HG02840 (cell line): Measurements from ENCODE around the gene CAT.
"Not testable (repeated sequence)": the region's sequence is repeated elsewhere in the genome, so short reads cannot be mapped to it uniquely, and the experiment has no call there.

ENCODE experiments used
- ATAC-seq: cut with Tn5 transposase; IDR thresholded peaks from one replicate; pipeline ENCODE4 v1.9.1; 2021; ENCODE audit warnings: mild to moderate bottlenecking, moderate library complexity, moderate number of reproducible peaks; ENCODE audit not compliant: unreplicated experiment, low FRiP score

Gene CAT

DNA sequence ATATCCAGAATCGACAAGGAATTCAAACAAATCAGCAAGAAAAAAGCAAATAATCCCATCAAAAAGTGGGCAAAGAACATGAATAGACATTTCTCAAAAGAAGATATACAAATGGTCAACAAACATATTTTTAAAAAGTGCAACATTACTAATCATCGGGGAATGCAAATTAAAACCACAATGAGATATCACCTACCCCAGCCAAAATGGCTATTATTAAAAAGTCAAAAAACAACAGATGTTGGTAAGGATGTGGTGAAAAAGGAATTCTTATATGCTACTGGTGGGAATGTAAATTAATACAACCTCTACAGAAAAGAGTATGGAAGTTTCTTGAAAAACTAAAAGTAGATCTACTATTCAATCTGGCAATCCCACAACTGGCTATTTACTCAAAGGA, 13.9 kb upstream of the CAT start:
- ATAC-seq, result not testable (repeated sequence)

- ATAC-seq, result no peak
Observed at GRCh38 chr11:34425360-34425759, 13.4 kb upstream of the CAT start.

DNA sequence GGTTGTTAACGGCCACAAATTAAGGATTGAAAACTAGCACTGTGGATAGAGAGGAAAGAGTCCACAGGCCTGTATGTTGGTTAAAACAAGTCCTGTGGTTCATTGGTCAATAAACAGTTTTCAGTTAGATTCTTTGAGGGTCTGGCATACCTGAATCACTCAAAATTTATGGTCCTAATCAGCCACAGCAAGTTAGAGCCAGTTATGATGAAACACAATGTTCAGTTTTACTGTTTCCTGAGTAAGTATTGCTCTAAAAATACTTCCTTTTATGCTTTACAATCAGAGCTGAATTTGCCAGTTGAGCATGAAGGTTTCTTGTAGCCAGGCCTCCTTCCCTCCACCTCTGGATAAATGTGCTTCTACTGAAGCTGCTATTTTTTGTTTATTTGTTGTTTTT, 12.9 kb upstream of the CAT start:
- no peak for ATAC-seq

- ATAC-seq, result no peak
Observed at GRCh38 chr11:34426766-34427185, 12.0 kb upstream of the CAT start.

- ATAC-seq, result no peak
Observed at GRCh38 chr11:34427186-34427805, 11.4 kb upstream of the CAT start.

- no peak for ATAC-seq
Observed at GRCh38 chr11:34431979-34432378, 6.8 kb upstream of the CAT start.

GRCh38 chr11:34432822-34433221, 5.9 kb upstream of the CAT start:
- no peak for ATAC-seq

GRCh38 chr11:34433899-34434298, 4.8 kb upstream of the CAT start:
- no peak for ATAC-seq

DNA sequence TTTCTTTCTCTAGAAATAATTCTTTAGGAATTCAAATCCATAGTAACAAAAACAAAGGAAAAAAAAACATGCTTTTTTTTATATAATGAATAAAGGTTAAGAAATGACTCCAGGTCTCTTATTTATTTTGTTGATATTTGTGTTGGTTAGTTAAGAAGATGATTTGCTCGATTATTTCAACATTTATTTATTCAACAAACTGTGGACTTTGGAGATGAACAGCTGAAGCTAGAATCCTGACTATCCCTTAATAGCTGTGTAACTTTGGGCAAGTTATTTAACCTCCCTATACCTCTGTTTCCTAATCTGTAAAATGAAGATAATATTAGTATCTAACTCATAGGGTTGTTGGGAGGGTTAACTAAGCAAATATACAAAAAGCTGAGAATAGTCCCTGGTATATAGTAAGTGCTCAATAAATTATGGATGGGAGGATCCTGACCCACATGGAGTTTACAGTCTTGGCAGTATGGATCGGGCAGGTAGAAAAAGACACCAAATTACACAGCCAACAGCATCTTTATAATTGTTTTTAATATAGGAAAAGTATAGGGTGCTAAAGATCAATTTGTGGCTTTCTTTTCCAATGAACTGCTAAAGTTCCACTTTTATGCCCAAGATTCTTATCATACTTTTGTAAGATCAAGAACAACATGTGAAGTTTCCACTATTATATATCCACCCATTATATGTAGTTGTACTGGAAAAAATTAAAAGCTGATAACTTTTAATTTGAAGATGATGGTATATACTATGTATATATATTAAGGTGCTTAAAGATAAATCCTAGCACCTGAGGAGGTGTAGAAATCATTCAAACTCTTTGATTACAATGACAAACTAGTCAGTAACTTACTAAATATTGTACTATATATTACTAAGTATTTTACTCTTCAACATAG, 1.3 kb upstream of the CAT start:
- ATAC-seq, result no peak

- ATAC-seq, result no peak
Observed at GRCh38 chr11:34439610-34440198, 970 bp downstream of the CAT start.

- no peak for ATAC-seq
Observed at GRCh38 chr11:34441814-34442213, 3.1 kb downstream of the CAT start.

- no peak for ATAC-seq
Observed at GRCh38 chr11:34443136-34443535, 4.4 kb downstream of the CAT start.

DNA sequence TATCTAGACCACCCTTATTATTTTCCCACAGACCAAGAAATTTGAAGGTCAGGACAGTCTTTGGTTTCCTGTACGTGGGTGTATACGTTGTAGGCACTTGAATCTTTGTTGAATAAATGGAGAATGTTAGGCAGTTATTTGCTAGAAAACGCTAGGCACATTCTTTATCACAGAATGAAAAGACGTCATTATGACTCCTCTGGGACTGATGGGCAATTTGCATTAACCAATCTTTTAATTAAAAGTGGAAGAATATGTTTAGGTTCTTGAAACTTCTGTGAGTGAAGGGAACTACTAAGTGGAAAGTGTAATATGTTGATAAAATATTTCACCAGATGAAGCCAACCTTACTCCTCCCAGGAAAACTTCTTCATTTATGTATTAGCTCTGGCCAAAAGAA, 5.7 kb downstream of the CAT start:
- no peak for ATAC-seq

DNA sequence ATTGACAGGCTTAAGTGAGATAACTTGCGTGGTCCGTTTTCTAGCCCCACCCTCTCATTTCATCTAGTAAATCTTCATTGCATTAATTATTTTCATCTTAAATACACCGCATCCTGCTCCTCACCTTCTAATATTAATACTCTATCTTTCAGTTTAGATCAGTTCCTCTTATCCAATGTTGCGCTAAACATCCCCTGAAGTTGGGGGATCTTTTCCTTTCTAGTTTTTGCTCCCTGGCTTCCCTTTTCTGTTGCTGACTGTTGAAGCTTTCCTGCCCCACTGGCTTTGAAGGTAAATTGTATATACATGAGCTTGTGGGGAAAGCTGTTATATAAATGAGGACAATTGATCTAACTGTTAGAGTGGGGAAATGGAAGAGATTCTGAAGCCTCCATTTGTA, 7.2 kb downstream of the CAT start:
- no peak for ATAC-seq

GRCh38 chr11:34446386-34446785, 7.7 kb downstream of the CAT start:
- no peak for ATAC-seq

DNA sequence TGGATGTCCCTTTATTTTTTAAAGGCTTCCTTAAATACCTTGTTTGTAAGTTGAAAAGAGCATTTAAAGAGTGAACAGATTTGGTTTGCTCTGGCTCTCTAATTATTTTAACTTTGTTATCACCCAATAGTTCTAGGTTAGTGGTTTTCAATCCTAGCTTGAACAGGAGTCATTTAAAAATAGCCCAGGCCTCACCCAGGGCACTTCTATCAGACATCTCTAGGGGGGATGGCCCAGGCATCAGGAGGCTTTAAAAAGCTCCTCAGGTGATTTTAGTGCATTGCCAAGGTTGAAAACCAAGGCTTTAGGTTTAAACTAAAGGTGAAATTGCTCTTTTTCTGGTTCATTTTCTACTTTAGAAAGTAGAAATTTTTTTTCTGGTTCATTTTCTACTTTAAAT, 8.3 kb downstream of the CAT start:
- no peak for ATAC-seq

DNA sequence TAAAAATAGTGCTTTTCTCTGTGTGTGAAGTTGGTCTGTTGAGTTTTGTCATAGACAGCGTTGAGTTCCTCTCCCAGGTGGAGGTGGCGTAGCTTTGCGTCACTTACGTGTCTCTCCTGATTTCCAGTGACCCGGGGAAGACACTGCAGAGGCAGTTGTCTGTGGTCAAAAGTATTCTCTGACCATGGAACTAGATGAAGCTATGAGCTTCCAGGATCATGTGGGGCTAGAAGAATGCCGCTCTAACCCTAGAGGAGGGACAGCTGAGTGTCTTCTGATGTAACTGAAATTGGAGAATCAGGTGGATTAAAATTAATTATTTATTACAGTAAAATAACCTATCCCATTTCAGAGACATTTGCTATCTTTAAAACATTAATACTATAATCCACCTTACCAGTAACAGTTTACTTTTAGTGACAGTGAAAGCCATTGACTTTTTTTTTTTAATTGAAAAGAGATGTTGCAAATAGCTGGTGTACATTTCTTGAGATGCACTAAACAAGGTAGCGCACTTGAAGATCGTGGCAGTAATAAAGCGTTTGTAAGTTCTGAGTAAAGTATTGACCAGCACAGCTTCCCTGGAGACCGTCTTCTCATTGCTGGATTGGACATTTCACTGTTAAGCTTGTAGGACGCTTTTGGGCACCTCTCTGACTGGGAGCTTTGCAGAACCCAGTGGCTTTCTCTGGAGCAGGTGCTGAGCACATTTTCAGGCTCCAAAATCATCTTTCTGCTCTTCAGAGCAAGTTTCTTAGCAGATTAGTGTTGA, 9.7 kb downstream of the CAT start:
- ATAC-seq, result no peak

DNA sequence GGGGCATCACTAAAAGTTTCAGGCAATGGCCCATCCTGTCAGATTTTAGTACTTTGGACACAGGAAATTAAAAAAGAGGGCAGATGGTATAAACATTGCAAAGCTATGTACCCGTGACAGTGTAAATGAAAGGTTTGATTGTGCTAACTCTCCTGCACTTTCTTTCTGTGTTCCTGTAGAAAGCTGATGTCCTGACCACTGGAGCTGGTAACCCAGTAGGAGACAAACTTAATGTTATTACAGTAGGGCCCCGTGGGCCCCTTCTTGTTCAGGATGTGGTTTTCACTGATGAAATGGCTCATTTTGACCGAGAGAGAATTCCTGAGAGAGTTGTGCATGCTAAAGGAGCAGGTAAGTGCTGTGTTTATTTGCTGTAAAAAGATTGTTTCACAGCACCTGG, 10.3 kb downstream of the CAT start:
- ATAC-seq, result no peak

DNA sequence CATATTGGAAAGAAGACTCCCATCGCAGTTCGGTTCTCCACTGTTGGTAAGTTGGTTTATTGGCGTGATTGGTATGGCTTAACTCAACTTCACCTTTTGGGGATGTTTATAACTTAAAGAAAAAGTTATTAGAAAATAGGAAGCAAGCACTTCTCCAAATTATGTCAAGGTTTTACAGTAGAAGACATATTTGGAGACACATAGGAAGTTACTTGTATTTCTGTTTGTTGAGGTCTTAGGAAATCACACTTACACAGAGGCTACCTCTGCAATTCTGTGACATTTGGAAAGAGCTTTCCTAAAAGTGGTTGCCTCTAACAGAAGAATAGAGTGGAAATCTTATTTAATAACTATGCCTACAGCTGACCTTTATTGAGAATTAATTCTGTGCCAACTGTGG, 12.3 kb downstream of the CAT start:
- ATAC-seq, result no peak

DNA sequence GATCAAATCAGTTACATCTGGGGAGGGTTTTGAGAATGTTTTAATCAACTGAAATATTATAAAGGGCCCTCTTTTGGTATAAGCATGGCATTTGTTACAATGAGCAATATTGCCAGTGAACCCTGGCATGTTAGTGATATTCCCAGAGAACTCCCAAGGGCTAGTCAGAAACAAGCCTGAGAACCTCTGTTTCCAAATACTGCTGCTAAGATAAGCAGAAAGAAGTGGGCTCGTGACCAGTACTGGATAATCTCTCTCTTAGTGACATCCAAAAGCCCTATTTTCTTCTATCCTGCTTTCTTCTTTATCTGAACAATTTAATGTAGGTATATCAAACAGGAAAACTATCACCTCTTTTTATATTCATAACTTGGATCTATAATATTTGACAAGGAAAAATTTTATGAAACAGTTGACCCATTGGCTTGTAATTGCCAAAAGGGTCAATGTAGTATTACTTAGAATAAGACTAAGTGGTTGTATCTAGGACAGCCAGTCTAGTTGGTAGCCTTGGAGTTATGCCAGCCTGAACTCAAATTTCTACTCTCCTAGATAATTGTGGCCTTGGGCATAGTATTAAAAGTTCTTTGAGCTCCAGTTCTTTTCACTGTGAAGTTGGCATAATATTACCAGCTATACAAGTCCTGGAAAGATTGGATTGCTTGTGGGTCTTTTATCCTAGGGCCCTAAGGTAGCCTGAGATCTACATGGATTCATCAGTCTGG, 15.7 kb downstream of the CAT start:
- ATAC-seq, result no peak
